WTC11 (cell line): ENCODE data around the gene SHISAL1. TPM values are rescaled to one million over a fixed set of nuclear protein-coding genes. Genes with fewer than 3 reads are reported as not detected.

Source experiments
- ATAC-seq: fragments of 200-7000 bp; cut with Tn5 transposase; 2 replicates; pipeline ENCODE4 v1.10.0; 2021; ENCODE audit warnings: mild to moderate bottlenecking, moderate library complexity
- CTCF ChIA-PET: fragments of 300-600 bp; sonication (Branson Sonifier 250); formaldehyde crosslinking; loops from one replicate; lab custom pipeline; 2021; ENCODE audit warnings: antibody characterized with exemption; lab: Charles Lee
- POLR2A ChIA-PET: fragments of 350-600 bp; sonication (Branson Sonifier 250); formaldehyde crosslinking; loops from one replicate; lab custom pipeline; 2021; ENCODE audit warnings: antibody characterized with exemption; lab: Charles Lee
- DNase-seq: peaks from one replicate; pipeline ENCODE4 v3.0.0; 2021; ENCODE audit warnings: low spot score
- H3K27ac Mint-ChIP-seq: 2 replicates; pipeline ENCODE4 v1.8.0; 2021; ENCODE audit warnings: mixed read lengths
- H3K27me3 Mint-ChIP-seq: 2 replicates; pipeline ENCODE4 v1.8.0; 2021; ENCODE audit warnings: low read depth, mild to moderate bottlenecking, moderate library complexity, mixed read lengths
- H3K36me3 Mint-ChIP-seq: 2 replicates; pipeline ENCODE4 v1.8.0; 2021; ENCODE audit warnings: mixed read lengths
- H3K4me1 Mint-ChIP-seq: 2 replicates; pipeline ENCODE4 v1.8.0; 2022; ENCODE audit warnings: mixed read lengths
- H3K4me3 Mint-ChIP-seq: 2 replicates; pipeline ENCODE4 v1.8.0; 2021; ENCODE audit warnings: mild to moderate bottlenecking, moderate library complexity, mixed read lengths
- H3K9me3 Mint-ChIP-seq: 2 replicates; pipeline ENCODE4 v1.8.0; 2021; ENCODE audit warnings: mixed read lengths
- ELF4 ChIP-seq: sonication (generic); formaldehyde crosslinking; IDR thresholded peaks from 2 replicates; pipeline ENCODE4 v1.8.1; 2022; ENCODE audit warnings: low read depth, mild to moderate bottlenecking, moderate library complexity, missing genetic modification reagents
- ETV6 ChIP-seq: sonication (generic); formaldehyde crosslinking; IDR thresholded peaks from 2 replicates; pipeline ENCODE4 v1.8.1; 2022; ENCODE audit warnings: mild to moderate bottlenecking, missing genetic modification reagents
- FOXJ3 ChIP-seq: sonication (generic); formaldehyde crosslinking; IDR thresholded peaks from 2 replicates; pipeline ENCODE4 v1.9.0; 2021; ENCODE audit warnings: missing genetic modification reagents, mild to moderate bottlenecking, borderline replicate concordance
- GRHL2 ChIP-seq: fragments of 250-450 bp; sonication (Bioruptor Pico); IDR thresholded peaks from 2 replicates; pipeline ENCODE4 v1.8.0; 2022; ENCODE audit warnings: mild to moderate bottlenecking, moderate library complexity; ENCODE audit not compliant: insufficient replicate concordance, severe bottlenecking
- NFATC4 ChIP-seq: fragments of 250-450 bp; sonication (Bioruptor Pico); IDR thresholded peaks from 2 replicates; pipeline ENCODE4 v1.9.0; 2021; ENCODE audit warnings: mild to moderate bottlenecking
- NR1H2 ChIP-seq: sonication (generic); formaldehyde crosslinking; IDR thresholded peaks from 2 replicates; pipeline ENCODE4 v1.9.0; 2021; ENCODE audit warnings: mild to moderate bottlenecking, moderate library complexity, missing genetic modification reagents
- NR2C2 ChIP-seq: sonication (generic); formaldehyde crosslinking; IDR thresholded peaks from 2 replicates; pipeline ENCODE4 v1.8.0; 2022; ENCODE audit warnings: mild to moderate bottlenecking, missing genetic modification reagents
- NR3C1 ChIP-seq: sonication (generic); formaldehyde crosslinking; conservative IDR thresholded peaks from 2 replicates; pipeline ENCODE4 v1.8.1; 2023; ENCODE audit warnings: low read depth, mild to moderate bottlenecking, missing genetic modification reagents
- ZNF121 ChIP-seq: sonication (generic); formaldehyde crosslinking; IDR thresholded peaks from 2 replicates; pipeline ENCODE4 v1.8.0; 2023; ENCODE audit warnings: missing genetic modification reagents
- ZNF317 ChIP-seq: sonication (generic); formaldehyde crosslinking; IDR thresholded peaks from 2 replicates; pipeline ENCODE4 v1.8.1; 2023; ENCODE audit warnings: low read depth, mild to moderate bottlenecking, moderate library complexity, missing genetic modification reagents, borderline replicate concordance
- total RNA-seq: library from RNA; stranded (reverse); gene quantifications from 3 replicates; pipeline ENCODE4 v1.2.3, GENCODE V29; 2021
- TF ChIP-seq, protein P1 (sequence below): fragments of 250-450 bp; sonication (Bioruptor Pico); IDR thresholded peaks from 2 replicates; pipeline ENCODE4 v1.8.0; 2021; ENCODE audit warnings: mild to moderate bottlenecking
- TF ChIP-seq, protein P2 (sequence below): fragments of 250-450 bp; sonication (Bioruptor Pico); IDR thresholded peaks from 2 replicates; pipeline ENCODE4 v1.9.0; 2021; ENCODE audit warnings: mild to moderate bottlenecking
- TF ChIP-seq, protein P3 (sequence below): sonication (generic); formaldehyde crosslinking; IDR thresholded peaks from 2 replicates; pipeline ENCODE4 v1.8.1; 2023; ENCODE audit warnings: mild to moderate bottlenecking, missing genetic modification reagents
- TF ChIP-seq, protein P4 (sequence below): sonication (generic); formaldehyde crosslinking; IDR thresholded peaks from 2 replicates; pipeline ENCODE4 v1.8.1; 2022; ENCODE audit warnings: mild to moderate bottlenecking, moderate library complexity, missing genetic modification reagents
- TF ChIP-seq, protein P5 (sequence below): sonication (generic); formaldehyde crosslinking; IDR thresholded peaks from 2 replicates; pipeline ENCODE4 v1.8.1; 2023; ENCODE audit warnings: mild to moderate bottlenecking, missing genetic modification reagents, moderate library complexity
- TF ChIP-seq, protein P6 (sequence below): sonication (generic); formaldehyde crosslinking; IDR thresholded peaks from 2 replicates; pipeline ENCODE4 v1.8.0; 2023; ENCODE audit warnings: missing genetic modification reagents
- TF ChIP-seq, protein P7 (sequence below): sonication (generic); formaldehyde crosslinking; IDR thresholded peaks from 2 replicates; pipeline ENCODE4 v1.8.1; 2022; ENCODE audit warnings: missing genetic modification reagents, borderline replicate concordance
- TF ChIP-seq, protein P8 (sequence below): sonication (generic); formaldehyde crosslinking; IDR thresholded peaks from 2 replicates; pipeline ENCODE4 v1.8.0; 2022; ENCODE audit warnings: mild to moderate bottlenecking, missing genetic modification reagents

Gene SHISAL1
- total RNA-seq, 1 experiment from 2014 or later = 2.7 TPM

DNA sequence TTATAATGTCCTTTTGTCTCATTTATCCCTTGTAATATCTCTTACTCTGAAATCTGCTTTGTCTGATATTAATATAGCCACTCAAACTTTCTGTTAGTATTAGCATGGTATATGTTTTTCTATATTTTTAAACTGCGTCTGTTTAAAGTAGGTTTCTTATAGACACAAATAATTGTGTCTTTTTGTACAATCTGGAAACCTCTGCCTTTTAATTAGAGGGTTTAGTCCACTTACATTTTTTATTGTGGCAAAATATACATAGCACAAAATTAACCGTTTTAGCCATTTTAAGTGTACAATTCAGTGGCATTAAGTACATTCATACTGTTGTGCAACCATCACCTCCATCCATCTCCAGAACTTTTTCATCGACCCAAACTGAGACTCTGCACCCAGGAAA is 103.4 kb downstream of the SHISAL1 start:
- ATAC-seq = no peak
- H3K4me3 Mint-ChIP-seq = no peak overlapping the region
- no peak for DNase-seq
- no peak overlapping the region for H3K27ac Mint-ChIP-seq
- POLR2A ChIA-PET = no interaction called here
- H3K9me3 Mint-ChIP-seq = peaks cover 16% of the 10 kb centered on the region
- peaks cover 2% of the 10 kb centered on the region; the same call in 1 of the 2 replicates for H3K27me3 Mint-ChIP-seq
- TF ChIP-seq, protein P1, sequence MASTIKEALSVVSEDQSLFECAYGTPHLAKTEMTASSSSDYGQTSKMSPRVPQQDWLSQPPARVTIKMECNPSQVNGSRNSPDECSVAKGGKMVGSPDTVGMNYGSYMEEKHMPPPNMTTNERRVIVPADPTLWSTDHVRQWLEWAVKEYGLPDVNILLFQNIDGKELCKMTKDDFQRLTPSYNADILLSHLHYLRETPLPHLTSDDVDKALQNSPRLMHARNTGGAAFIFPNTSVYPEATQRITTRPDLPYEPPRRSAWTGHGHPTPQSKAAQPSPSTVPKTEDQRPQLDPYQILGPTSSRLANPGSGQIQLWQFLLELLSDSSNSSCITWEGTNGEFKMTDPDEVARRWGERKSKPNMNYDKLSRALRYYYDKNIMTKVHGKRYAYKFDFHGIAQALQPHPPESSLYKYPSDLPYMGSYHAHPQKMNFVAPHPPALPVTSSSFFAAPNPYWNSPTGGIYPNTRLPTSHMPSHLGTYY (CRISPR knock-in tag) = no peak
- TF ChIP-seq, protein P2, sequence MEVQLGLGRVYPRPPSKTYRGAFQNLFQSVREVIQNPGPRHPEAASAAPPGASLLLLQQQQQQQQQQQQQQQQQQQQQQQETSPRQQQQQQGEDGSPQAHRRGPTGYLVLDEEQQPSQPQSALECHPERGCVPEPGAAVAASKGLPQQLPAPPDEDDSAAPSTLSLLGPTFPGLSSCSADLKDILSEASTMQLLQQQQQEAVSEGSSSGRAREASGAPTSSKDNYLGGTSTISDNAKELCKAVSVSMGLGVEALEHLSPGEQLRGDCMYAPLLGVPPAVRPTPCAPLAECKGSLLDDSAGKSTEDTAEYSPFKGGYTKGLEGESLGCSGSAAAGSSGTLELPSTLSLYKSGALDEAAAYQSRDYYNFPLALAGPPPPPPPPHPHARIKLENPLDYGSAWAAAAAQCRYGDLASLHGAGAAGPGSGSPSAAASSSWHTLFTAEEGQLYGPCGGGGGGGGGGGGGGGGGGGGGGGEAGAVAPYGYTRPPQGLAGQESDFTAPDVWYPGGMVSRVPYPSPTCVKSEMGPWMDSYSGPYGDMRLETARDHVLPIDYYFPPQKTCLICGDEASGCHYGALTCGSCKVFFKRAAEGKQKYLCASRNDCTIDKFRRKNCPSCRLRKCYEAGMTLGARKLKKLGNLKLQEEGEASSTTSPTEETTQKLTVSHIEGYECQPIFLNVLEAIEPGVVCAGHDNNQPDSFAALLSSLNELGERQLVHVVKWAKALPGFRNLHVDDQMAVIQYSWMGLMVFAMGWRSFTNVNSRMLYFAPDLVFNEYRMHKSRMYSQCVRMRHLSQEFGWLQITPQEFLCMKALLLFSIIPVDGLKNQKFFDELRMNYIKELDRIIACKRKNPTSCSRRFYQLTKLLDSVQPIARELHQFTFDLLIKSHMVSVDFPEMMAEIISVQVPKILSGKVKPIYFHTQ (CRISPR knock-in tag) = no peak
- TF ChIP-seq ELF4 (CRISPR knock-in tag) (no peak), FOXJ3 (CRISPR knock-in tag) (no peak), NR2C2 (CRISPR knock-in tag) (no peak), NFATC4 (no peak), NR1H2 (no peak), ZNF121 (CRISPR knock-in tag) (no peak), GRHL2 (CRISPR knock-in tag) (no peak), NR3C1 (CRISPR knock-in tag) (no peak), ZNF317 (CRISPR knock-in tag) (no peak), ETV6 (CRISPR knock-in tag) (no peak)
- TF ChIP-seq, protein P3, sequence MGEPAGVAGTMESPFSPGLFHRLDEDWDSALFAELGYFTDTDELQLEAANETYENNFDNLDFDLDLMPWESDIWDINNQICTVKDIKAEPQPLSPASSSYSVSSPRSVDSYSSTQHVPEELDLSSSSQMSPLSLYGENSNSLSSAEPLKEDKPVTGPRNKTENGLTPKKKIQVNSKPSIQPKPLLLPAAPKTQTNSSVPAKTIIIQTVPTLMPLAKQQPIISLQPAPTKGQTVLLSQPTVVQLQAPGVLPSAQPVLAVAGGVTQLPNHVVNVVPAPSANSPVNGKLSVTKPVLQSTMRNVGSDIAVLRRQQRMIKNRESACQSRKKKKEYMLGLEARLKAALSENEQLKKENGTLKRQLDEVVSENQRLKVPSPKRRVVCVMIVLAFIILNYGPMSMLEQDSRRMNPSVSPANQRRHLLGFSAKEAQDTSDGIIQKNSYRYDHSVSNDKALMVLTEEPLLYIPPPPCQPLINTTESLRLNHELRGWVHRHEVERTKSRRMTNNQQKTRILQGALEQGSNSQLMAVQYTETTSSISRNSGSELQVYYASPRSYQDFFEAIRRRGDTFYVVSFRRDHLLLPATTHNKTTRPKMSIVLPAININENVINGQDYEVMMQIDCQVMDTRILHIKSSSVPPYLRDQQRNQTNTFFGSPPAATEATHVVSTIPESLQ (CRISPR knock-in tag) = no peak
- TF ChIP-seq, protein P4, sequence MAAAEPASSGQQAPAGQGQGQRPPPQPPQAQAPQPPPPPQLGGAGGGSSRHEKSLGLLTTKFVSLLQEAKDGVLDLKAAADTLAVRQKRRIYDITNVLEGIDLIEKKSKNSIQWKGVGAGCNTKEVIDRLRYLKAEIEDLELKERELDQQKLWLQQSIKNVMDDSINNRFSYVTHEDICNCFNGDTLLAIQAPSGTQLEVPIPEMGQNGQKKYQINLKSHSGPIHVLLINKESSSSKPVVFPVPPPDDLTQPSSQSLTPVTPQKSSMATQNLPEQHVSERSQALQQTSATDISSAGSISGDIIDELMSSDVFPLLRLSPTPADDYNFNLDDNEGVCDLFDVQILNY (CRISPR knock-in tag) = no peak
- TF ChIP-seq, protein P5, sequence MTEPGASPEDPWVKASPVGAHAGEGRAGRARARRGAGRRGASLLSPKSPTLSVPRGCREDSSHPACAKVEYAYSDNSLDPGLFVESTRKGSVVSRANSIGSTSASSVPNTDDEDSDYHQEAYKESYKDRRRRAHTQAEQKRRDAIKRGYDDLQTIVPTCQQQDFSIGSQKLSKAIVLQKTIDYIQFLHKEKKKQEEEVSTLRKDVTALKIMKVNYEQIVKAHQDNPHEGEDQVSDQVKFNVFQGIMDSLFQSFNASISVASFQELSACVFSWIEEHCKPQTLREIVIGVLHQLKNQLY (CRISPR knock-in tag) = no peak
- TF ChIP-seq, protein P6, sequence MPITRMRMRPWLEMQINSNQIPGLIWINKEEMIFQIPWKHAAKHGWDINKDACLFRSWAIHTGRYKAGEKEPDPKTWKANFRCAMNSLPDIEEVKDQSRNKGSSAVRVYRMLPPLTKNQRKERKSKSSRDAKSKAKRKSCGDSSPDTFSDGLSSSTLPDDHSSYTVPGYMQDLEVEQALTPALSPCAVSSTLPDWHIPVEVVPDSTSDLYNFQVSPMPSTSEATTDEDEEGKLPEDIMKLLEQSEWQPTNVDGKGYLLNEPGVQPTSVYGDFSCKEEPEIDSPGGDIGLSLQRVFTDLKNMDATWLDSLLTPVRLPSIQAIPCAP (CRISPR knock-in tag) = no peak
- TF ChIP-seq, protein P7, sequence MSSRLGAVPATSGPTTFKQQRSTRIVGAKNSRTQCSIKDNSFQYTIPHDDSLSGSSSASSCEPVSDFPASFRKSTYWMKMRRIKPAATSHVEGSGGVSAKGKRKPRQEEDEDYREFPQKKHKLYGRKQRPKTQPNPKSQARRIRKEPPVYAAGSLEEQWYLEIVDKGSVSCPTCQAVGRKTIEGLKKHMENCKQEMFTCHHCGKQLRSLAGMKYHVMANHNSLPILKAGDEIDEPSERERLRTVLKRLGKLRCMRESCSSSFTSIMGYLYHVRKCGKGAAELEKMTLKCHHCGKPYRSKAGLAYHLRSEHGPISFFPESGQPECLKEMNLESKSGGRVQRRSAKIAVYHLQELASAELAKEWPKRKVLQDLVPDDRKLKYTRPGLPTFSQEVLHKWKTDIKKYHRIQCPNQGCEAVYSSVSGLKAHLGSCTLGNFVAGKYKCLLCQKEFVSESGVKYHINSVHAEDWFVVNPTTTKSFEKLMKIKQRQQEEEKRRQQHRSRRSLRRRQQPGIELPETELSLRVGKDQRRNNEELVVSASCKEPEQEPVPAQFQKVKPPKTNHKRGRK = no peak
- TF ChIP-seq, protein P8, sequence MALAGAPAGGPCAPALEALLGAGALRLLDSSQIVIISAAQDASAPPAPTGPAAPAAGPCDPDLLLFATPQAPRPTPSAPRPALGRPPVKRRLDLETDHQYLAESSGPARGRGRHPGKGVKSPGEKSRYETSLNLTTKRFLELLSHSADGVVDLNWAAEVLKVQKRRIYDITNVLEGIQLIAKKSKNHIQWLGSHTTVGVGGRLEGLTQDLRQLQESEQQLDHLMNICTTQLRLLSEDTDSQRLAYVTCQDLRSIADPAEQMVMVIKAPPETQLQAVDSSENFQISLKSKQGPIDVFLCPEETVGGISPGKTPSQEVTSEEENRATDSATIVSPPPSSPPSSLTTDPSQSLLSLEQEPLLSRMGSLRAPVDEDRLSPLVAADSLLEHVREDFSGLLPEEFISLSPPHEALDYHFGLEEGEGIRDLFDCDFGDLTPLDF = no peak
- 0 out of 2 replicates have a peak, but pooled peaks cover 3% of the 10 kb centered on the region for H3K36me3 Mint-ChIP-seq
- CTCF ChIA-PET = no interaction called here
- no peaks in the 10 kb centered on the region for H3K4me1 Mint-ChIP-seq
